Activated naive CD4-positive, alpha-beta T cell treated with Interleukin-2 at 50 U/mL for 16 hours (primary cell): ENCODE data around the gene HOXB7.

Experiments used
- DNase-seq: peaks from one replicate; pipeline ENCODE4 v3.0.0-alpha.2; 2020

HOXB7 gene

GRCh38 chr17:48636177-48637018, 25.6 kb upstream of the HOXB7 start:
- DNase-seq = peak; percentile 75

- no peak for DNase-seq
These were observed 23.8 kb upstream of the HOXB7 start for GRCh38 chr17:48634493-48635208.

- DNase-seq = no peak
These were observed 22.5 kb upstream of the HOXB7 start for GRCh38 chr17:48633266-48633677.

- no peak for DNase-seq
These were observed 21.9 kb upstream of the HOXB7 start for GRCh38 chr17:48632579-48633265.

- no peak for DNase-seq
These were observed 21.1 kb upstream of the HOXB7 start for GRCh38 chr17:48631693-48632578.

- DNase-seq = no peak
These were observed 20.3 kb upstream of the HOXB7 start for GRCh38 chr17:48630925-48631692.

- DNase-seq = no peak
These were observed 19.4 kb upstream of the HOXB7 start for GRCh38 chr17:48630009-48630924.

GRCh38 chr17:48629411-48629759, 18.6 kb upstream of the HOXB7 start:
- DNase-seq = no peak

- no peak for DNase-seq
These were observed 18.0 kb upstream of the HOXB7 start for GRCh38 chr17:48628649-48629410.

GRCh38 chr17:48627623-48628521, 17.1 kb upstream of the HOXB7 start:
- DNase-seq = no peak

GRCh38 chr17:48627118-48627597, 16.3 kb upstream of the HOXB7 start:
- no peak for DNase-seq

GRCh38 chr17:48626245-48627117, 15.7 kb upstream of the HOXB7 start, which contains the start of gene HOXB9:
Gene HOXB9 (minus strand): TSS chr17:48626358. CDS start chr17:48626269, 89 bp downstream.
- DNase-seq = peak; percentile 67

GRCh38 chr17:48625495-48626244, 14.9 kb upstream of the HOXB7 start:
- peak; percentile 56 for DNase-seq

GRCh38 chr17:48624544-48625494, 14.0 kb upstream of the HOXB7 start:
- peak; percentile 37 for DNase-seq

- DNase-seq = no peak
These were observed 13.3 kb upstream of the HOXB7 start for GRCh38 chr17:48624118-48624517.

- no peak for DNase-seq
These were observed 12.8 kb upstream of the HOXB7 start for GRCh38 chr17:48623583-48623982.
